Adrenal gland (tissue), 5 donors: ENCODE results near the gene PIANP.

ENCODE experiments used
- CTCF ChIP-seq, 6 experiments: fragments of 450-650 bp in 4 of 6; fragments of 200-600 bp in 2 of 6; sonication (generic) in 1 of 6; IDR thresholded peaks; 1 replicate in 5 of 6; 2 replicates in 1 of 6; pipeline versions ENCODE4 v1.5.1 to v1.8.0; 2016 to 2021; ENCODE audit warnings: antibody characterized with exemption in 6 of 6, mild to moderate bottlenecking in 2 of 6, moderate library complexity in 1 of 6
- POLR2A ChIP-seq, 2 donors: fragments of 450-650 bp; IDR thresholded peaks; one replicate each; pipeline ENCODE4 v1.6.1; 2017; ENCODE audit warnings: antibody characterized with exemption in 2 of 2, mild to moderate bottlenecking in 2 of 2, moderate library complexity in 1 of 2
- donor health status: DM: no; HTN: no; CAD: no.

GRCh38 chr12:6644903-6645302, 55.7 kb downstream of the PIANP start:
- TF ChIP-seq CTCF (IDR thresholded peaks at IDR 0.05) (peak in 1 of 6 experiments; percentile 17), POLR2A (IDR thresholded peaks at IDR 0.05) (no peak)
